Esophagus muscularis mucosa (tissue), 4 donors: ENCODE data around the gene PRKCE. TPM values are rescaled to one million over a fixed set of nuclear protein-coding genes. Genes with fewer than 3 reads are reported as not detected.

ENCODE experiments used
- DNase-seq: peaks from one replicate; pipeline ENCODE4 v3.0.0-alpha.2; 2017; ENCODE audit errors: extremely low spot score
- H3K27ac ChIP-seq, 4 donors: fragments of 200-600 bp; sonication (generic); replicated peaks in 1 of 4; 1 replicate in 3 of 4; 2 replicates in 1 of 4; pipeline ENCODE4 v1.5.1; 2016 to 2019; ENCODE audit warnings: mild to moderate bottlenecking in 1 of 4
- H3K27me3 ChIP-seq, 4 donors: fragments of 200-600 bp; sonication (generic); one replicate each; pipeline versions ENCODE4 v1.5.1 to v1.6.0; 2016 to 2019
- H3K36me3 ChIP-seq, 4 donors: fragments of 200-600 bp; sonication (generic); one replicate each; pipeline ENCODE4 v1.5.1; 2016 to 2019
- H3K4me1 ChIP-seq, 4 donors: fragments of 200-600 bp; sonication (generic); one replicate each; pipeline ENCODE4 v1.5.1; 2016 to 2019
- H3K4me3 ChIP-seq, 4 donors: fragments of 200-600 bp; sonication (generic); 1 replicate in 2 of 4; 2 replicates in 2 of 4; pipeline ENCODE4 v1.5.1; 2016 to 2019; ENCODE audit warnings: mild to moderate bottlenecking in 4 of 4, moderate library complexity in 1 of 4
- H3K9me3 ChIP-seq, 4 donors: fragments of 200-600 bp; sonication (generic); 1 replicate in 3 of 4; 2 replicates in 1 of 4; pipeline ENCODE4 v1.5.1; 2016 to 2019
- EP300 ChIP-seq: sonication (generic); formaldehyde crosslinking; IDR thresholded peaks from one replicate; pipeline ENCODE4 v1.6.1; 2017; ENCODE audit warnings: antibody characterized with exemption
- POLR2A ChIP-seq: fragments of 450-650 bp; IDR thresholded peaks from one replicate; pipeline ENCODE4 v1.6.1; 2017; ENCODE audit warnings: antibody characterized with exemption, moderate library complexity, mild to moderate bottlenecking, low read depth
- POLR2AphosphoS5 ChIP-seq, 2 donors: sonication (generic); formaldehyde crosslinking; IDR thresholded peaks; one replicate each; pipeline ENCODE4 v1.6.1; 2017; ENCODE audit warnings: antibody characterized with exemption in 2 of 2
- WGBS: methylation state at CpG from one replicate; pipeline ENCODE4 v1.1.5; 2018; 5-methylcytosine and 5-hydroxymethylcytosine counted together
- intact Hi-C: fragments of 100-400 bp; cut with DNase I; formaldehyde crosslinking; loops from one replicate; pipeline ENCODE4 v1.15.1; 2023
- total RNA-seq, 4 donors: library from RNA; depleted of rRNA; stranded (reverse); fragments of >200 nt; gene quantifications; one replicate each; pipeline versions ENCODE4 v1.1.0 to v1.2.1, GENCODE V29; 2016
- TF ChIP-seq, protein P1 (sequence below), 3 experiments: fragments of 200-600 bp in 2 of 3; fragments of 450-650 bp in 1 of 3; sonication (generic) in 2 of 3; IDR thresholded peaks; one replicate each; pipeline ENCODE4 v1.5.1; 2017 to 2019; ENCODE audit warnings: antibody characterized with exemption in 3 of 3, mild to moderate bottlenecking in 2 of 3, moderate library complexity in 1 of 3

The PRKCE gene
- total RNA-seq, 4 donors from 2014 or later: 11.6 to 21.1 (median 13.0) TPM

DNA sequence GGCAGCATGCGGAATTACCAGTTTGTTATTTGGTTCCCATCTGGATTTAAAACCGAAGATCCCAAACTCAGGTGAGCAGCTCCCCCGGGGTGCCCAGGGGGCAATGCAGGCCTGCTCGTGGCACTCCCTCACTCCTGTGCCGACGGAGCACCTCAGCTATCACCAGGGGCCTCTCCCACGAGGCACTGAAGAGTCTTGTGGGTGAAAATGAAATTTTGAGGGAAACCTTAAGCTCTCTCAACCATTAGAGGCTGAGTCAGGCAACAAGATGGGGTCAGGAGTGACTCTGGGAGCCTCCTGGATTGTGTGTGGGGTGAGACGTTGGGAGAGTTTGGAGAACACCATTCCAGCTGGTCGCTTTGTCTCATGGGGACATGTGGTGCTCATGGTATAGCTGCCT is 189.0 kb downstream of the PRKCE start:
- TF ChIP-seq POLR2A: no peak
- TF ChIP-seq, protein P1, sequence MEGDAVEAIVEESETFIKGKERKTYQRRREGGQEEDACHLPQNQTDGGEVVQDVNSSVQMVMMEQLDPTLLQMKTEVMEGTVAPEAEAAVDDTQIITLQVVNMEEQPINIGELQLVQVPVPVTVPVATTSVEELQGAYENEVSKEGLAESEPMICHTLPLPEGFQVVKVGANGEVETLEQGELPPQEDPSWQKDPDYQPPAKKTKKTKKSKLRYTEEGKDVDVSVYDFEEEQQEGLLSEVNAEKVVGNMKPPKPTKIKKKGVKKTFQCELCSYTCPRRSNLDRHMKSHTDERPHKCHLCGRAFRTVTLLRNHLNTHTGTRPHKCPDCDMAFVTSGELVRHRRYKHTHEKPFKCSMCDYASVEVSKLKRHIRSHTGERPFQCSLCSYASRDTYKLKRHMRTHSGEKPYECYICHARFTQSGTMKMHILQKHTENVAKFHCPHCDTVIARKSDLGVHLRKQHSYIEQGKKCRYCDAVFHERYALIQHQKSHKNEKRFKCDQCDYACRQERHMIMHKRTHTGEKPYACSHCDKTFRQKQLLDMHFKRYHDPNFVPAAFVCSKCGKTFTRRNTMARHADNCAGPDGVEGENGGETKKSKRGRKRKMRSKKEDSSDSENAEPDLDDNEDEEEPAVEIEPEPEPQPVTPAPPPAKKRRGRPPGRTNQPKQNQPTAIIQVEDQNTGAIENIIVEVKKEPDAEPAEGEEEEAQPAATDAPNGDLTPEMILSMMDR (IDR thresholded peaks at IDR 0.05): no peak
- TF ChIP-seq EP300: no peak
- 86% methylated on average over 9 of the region's 9 CpGs for whole genome bisulfite sequencing
- H3K36me3 ChIP-seq: no peaks in the 10 kb centered on the region
- H3K9me3 ChIP-seq: no peaks in the 10 kb centered on the region
- H3K4me3 ChIP-seq: no peak overlapping the region
- peak overlapping the region in 2 of 4 donors; percentile 10 to 42 for H3K27ac ChIP-seq
- no peaks in the 10 kb centered on the region for H3K27me3 ChIP-seq
- intact Hi-C loops: no loop called here
- no peak for DNase-seq
- H3K4me1 ChIP-seq: peaks cover 28 to 57% (median 46%) of the 10 kb centered on the region in 4 donors

DNA sequence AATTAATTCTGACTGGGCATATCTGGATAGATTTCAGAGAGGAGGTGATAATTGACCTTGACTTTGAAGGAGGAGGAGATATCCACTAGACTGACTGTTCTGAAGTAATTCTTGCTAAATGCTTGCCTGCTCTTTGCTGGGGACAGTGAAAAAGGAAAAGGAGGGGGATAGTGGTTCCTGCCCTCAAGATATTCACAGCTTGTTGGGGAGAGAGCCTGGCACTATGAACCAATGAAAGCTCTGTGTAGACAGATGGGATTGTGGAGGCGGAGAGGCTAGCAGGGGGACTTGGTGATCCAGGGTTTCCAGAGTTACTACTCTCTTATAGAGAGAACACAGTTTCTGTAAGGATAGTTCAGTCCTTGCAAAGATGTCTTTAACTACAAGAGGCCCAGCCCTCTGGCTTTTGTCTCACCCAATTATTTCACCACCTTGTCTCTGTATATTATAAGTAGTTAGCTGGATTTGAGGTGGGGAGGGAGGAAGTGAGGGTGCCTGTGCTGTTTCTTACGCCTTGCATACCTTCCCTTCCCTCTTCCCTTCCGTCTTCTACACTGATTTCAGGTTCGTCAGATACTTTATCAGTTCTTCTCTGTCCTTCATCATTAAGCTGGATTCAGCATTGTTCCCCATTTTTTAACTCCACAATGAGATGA is 190.4 kb downstream of the PRKCE start:
- DNase-seq: no peak
- Histone ChIP-seq H3K4me1 (peaks cover 28 to 60% (median 49%) of the 10 kb centered on the region in 4 donors), H3K4me3 (no peak overlapping the region), H3K9me3 (no peaks in the 10 kb centered on the region), H3K36me3 (peaks cover 0 to 10% (median 3%) of the 10 kb centered on the region in 4 donors), H3K27me3 (no peaks in the 10 kb centered on the region), H3K27ac (no peak overlapping the region)
- TF ChIP-seq, protein P1 (IDR thresholded peaks at IDR 0.05): no peak
- TF ChIP-seq POLR2AphosphoS5 (IDR thresholded peaks at IDR 0.05) (no peak), EP300 (no peak), POLR2A (no peak)
- WGBS: 78% methylated on average over 4 of the region's 4 CpGs
- intact Hi-C loops: no loop called here

DNA sequence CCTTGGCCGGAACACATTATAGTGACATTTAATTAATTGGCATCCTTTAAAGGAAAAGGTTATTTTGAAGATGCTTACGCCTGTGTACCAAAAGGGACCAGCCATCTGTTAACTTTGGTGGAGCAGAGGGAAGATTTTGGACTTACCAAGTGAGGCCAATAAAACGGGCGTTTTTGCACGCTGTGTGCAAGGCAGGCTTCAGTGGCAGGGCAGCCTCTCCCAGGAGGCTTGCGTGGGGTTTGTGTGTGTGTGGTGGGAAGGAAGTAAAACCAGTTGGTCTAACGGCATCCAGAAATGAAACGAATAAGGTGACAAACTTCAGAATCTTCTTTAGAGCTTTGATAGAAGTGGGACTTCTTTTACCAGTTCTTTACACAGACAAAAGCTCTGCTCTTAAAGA is 191.7 kb downstream of the PRKCE start:
- 81% methylated on average over 8 of the region's 8 CpGs for WGBS
- no peak for DNase-seq
- H3K4me1 ChIP-seq: peaks cover 28 to 59% (median 48%) of the 10 kb centered on the region in 4 donors
- H3K4me3 ChIP-seq: no peak overlapping the region
- peaks cover 0 to 10% (median 3%) of the 10 kb centered on the region in 4 donors for H3K36me3 ChIP-seq
- no peak overlapping the region for H3K27ac ChIP-seq
- intact Hi-C loops: no loop called here
- TF ChIP-seq, protein P1 (IDR thresholded peaks at IDR 0.05): no peak
- TF ChIP-seq POLR2AphosphoS5 (IDR thresholded peaks at IDR 0.05) (no peak), POLR2A (no peak), EP300 (no peak)
- H3K9me3 ChIP-seq: no peaks in the 10 kb centered on the region
- no peaks in the 10 kb centered on the region for H3K27me3 ChIP-seq

DNA sequence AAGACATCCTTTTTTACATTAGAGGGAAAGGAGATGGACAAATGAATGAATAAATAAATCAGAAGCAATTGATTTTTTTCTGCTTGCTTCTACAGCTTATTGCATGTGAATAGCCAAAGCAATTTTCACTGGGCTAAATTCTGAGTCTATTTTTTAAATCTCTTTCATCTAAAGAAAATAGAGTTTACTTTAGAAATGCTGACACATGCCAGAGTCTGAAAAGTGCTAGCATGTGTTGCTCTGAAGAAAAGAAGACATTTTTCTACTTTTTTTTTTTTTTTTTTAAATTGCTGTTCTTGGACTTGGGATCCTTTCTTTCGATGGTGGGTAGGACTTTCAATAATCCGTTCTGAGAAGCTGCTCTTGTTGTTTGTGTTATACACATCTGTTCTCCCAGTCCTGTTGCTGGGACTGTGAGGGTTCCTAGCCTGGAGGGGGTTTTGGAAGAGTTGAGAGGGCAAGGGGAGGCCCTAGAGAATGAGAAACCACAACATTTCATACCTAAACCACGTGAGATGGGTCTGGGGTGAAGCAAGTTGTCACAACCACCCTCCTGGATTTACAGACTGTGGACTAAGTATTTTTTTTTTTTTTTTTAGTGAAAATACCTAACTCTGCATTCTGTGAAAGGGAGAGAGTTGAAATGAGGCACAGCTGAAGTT is 193.5 kb downstream of the PRKCE start:
- Histone ChIP-seq H3K27me3 (no peaks in the 10 kb centered on the region), H3K36me3 (peaks cover 0 to 10% (median 3%) of the 10 kb centered on the region in 4 donors), H3K4me1 (peaks cover 20 to 55% (median 40%) of the 10 kb centered on the region in 4 donors), H3K4me3 (no peak overlapping the region), H3K27ac (no peak overlapping the region), H3K9me3 (no peaks in the 10 kb centered on the region)
- DNase-seq: no peak
- intact Hi-C loops: no loop called here
- no peak for TF ChIP-seq POLR2A
- TF ChIP-seq POLR2AphosphoS5 (IDR thresholded peaks at IDR 0.05): no peak
- no peak for TF ChIP-seq EP300
- TF ChIP-seq, protein P1 (IDR thresholded peaks at IDR 0.05): no peak
- 50% methylated on average over 3 of the region's 3 CpGs for WGBS
